Measurements from ENCODE around the gene DIAPH3. TPM values are rescaled to one million over a fixed set of nuclear protein-coding genes. Genes with fewer than 3 reads are reported as not detected.

The DIAPH3 gene
- total and polyA plus RNA-seq, 7 donors = 0.16 to 3.8 (median 1.1) TPM; not detected in 1

DNA sequence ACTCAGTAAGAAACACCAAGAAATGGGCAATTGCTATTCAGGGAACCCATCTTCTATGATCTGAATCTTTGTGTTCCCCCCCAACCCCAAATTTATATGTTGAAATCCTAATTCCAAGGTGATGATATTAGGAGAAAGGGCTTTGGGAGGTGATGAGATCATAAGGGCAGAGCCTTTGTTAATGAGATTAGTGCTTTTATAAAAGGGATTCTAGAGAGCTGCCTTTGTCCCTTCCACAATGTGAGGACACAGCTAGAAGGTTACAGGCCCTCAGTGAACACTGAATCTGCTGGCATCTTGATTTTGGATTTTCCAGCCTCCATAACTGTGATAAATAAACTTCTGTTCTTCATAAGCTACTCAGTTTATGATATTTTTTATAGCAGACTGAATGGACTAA is 376.0 kb downstream of the DIAPH3 start:
- Histone ChIP-seq H3K27me3 (no peaks in the 10 kb centered on the region), H3K36me3 (no peaks in the 10 kb centered on the region), H3K4me1 (no peaks in the 10 kb centered on the region), H3K4me3 (no peak overlapping the region), H3K27ac (no peak overlapping the region), H3K9me3 (no peaks in the 10 kb centered on the region)
- DNase-seq = no peak
- TF ChIP-seq POLR2AphosphoS5 (IDR thresholded peaks at IDR 0.05) = no peak
- TF ChIP-seq EP300 (IDR thresholded peaks at IDR 0.05) = no peak
- no peak for TF ChIP-seq POLR2A (IDR thresholded peaks at IDR 0.05)
- TF ChIP-seq, protein P1, sequence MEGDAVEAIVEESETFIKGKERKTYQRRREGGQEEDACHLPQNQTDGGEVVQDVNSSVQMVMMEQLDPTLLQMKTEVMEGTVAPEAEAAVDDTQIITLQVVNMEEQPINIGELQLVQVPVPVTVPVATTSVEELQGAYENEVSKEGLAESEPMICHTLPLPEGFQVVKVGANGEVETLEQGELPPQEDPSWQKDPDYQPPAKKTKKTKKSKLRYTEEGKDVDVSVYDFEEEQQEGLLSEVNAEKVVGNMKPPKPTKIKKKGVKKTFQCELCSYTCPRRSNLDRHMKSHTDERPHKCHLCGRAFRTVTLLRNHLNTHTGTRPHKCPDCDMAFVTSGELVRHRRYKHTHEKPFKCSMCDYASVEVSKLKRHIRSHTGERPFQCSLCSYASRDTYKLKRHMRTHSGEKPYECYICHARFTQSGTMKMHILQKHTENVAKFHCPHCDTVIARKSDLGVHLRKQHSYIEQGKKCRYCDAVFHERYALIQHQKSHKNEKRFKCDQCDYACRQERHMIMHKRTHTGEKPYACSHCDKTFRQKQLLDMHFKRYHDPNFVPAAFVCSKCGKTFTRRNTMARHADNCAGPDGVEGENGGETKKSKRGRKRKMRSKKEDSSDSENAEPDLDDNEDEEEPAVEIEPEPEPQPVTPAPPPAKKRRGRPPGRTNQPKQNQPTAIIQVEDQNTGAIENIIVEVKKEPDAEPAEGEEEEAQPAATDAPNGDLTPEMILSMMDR (IDR thresholded peaks at IDR 0.05) = no peak
- intact Hi-C loops (cut with DNase I) = no loop called here

DNA sequence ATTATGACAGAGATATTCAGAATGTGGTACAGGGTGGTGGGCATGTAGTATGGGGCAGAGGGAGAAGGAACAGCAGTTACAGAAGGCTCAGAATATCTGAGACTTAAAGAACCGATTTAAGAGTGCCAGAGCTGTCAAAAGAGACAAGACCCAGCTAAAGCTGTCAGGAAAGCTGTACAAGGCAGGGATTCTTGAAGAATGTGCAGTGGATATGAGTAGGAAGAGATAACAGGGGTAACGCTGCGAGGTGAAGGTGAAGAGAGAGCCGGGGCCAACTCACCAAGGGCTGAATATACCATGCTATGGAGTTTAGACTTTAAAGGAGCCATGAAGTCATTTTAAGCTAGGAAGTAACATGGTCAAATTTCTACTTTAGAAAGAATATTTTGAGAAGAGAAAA is 381.0 kb downstream of the DIAPH3 start:
- TF ChIP-seq POLR2AphosphoS5 (IDR thresholded peaks at IDR 0.05) (no peak), POLR2A (IDR thresholded peaks at IDR 0.05) (no peak), EP300 (IDR thresholded peaks at IDR 0.05) (no peak)
- TF ChIP-seq, protein P1 (IDR thresholded peaks at IDR 0.05) = no peak
- intact Hi-C loops (cut with DNase I) = no loop called here
- 82 to 86% methylated on average over 4 of the region's 4 CpGs for WGBS, 2 donors

DNA sequence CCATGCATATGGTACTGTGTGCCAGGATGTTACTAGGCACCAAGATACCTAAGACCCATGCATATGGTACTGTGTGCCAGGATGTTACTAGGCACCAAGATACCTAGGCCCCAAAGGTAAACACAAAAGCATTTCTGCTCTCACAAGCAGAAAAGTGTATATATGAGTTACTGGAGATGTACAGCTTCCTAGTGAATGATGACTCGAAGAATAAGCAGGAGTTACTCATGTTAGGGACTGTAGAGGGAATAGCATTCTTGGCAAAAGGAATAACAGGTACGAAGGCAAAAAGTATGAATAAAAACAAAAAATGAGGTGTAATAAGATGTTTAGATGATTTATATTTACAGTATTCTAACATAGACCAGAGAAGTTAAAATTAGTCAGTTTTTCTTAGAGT is 383.7 kb downstream of the DIAPH3 start:
- Histone ChIP-seq H3K36me3 (no peaks in the 10 kb centered on the region), H3K27ac (no peak overlapping the region), H3K4me1 (no peaks in the 10 kb centered on the region), H3K4me3 (no peak overlapping the region), H3K9me3 (no peaks in the 10 kb centered on the region), H3K27me3 (no peaks in the 10 kb centered on the region)
- WGBS, 2 donors = 99% methylated on average over 2 of the region's 2 CpGs
- intact Hi-C loops (cut with DNase I) = no loop called here
- TF ChIP-seq POLR2A (IDR thresholded peaks at IDR 0.05) (no peak), POLR2AphosphoS5 (IDR thresholded peaks at IDR 0.05) (no peak)
- TF ChIP-seq, protein P1 (IDR thresholded peaks at IDR 0.05) = no peak
- no peak for DNase-seq

More for the DNA sequence above, 381.0 kb downstream of the DIAPH3 start:
- Histone ChIP-seq H3K27me3 (no peaks in the 10 kb centered on the region), H3K4me1 (no peaks in the 10 kb centered on the region), H3K9me3 (no peaks in the 10 kb centered on the region), H3K27ac (no peak overlapping the region), H3K36me3 (no peaks in the 10 kb centered on the region), H3K4me3 (no peak overlapping the region)
- DNase-seq = no peak

DNA sequence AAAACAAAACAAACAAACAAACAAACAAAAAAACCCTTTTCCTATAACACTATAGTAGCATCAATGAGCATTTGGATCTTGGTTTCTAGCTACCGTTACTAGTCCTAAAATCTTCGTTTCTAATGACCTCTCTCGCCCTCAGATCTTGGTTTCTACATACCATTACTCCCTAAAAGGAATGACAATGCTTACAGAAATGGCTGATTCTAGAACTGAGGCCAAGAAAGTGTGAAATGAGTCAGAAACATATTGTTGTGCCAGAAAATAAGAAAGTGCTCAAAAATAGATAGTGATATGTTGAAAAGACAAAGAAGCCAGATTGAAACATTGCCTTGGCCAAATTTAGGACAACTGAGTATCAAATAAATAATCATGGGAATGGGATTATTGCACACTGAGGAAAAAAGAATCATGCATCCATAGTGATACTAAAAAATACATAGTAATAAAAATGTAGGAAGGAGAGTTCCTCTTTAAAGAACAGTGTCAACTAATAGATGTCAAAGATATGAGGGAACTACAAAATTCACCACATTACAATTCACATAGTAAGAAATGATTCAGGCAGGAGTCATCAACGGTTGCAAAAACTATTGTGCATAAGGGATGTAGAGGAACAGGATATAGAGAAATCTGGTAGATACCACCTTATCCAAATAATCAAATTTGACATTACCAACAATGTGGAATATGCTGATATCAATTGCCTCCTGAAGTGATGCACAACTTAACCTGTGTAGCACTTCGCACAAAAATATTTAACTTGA is 386.6 kb downstream of the DIAPH3 start:
- TF ChIP-seq, protein P1 (IDR thresholded peaks at IDR 0.05) = no peak
- TF ChIP-seq EP300 (IDR thresholded peaks at IDR 0.05) (no peak), POLR2A (IDR thresholded peaks at IDR 0.05) (no peak), POLR2AphosphoS5 (IDR thresholded peaks at IDR 0.05) (no peak)

More for the DNA sequence above, 386.6 kb downstream of the DIAPH3 start:
- no peak overlapping the region for H3K27ac ChIP-seq
- intact Hi-C loops (cut with DNase I) = loop anchor here (10.0 kb wide), 1 partner anchor 382 kb away; no protein-coding TSS in a partner anchor
- WGBS, 2 donors = 86 to 92% methylated on average over 5 of the region's 5 CpGs
- no peak for DNase-seq
- peaks cover 0 to 4% (median 0%) of the 10 kb centered on the region in 4 donors for H3K4me1 ChIP-seq
- no peaks in the 10 kb centered on the region for H3K27me3 ChIP-seq
- H3K36me3 ChIP-seq = no peaks in the 10 kb centered on the region
- H3K4me3 ChIP-seq = no peak overlapping the region
- no peaks in the 10 kb centered on the region for H3K9me3 ChIP-seq

Measured in sigmoid colon (tissue), 7 donors.